ENCODE results near the gene ASB1.

Gene ASB1

GRCh38 chr2:238445409-238446190, 18.9 kb downstream of the ASB1 start:
- DNase-seq (ENCODE audit: low read depth), result no peak

- no peak for DNase-seq (ENCODE audit: low read depth)
Measured at GRCh38 chr2:238446371-238446770, 19.6 kb downstream of the ASB1 start.

- no peak for DNase-seq (ENCODE audit: low read depth)
Measured at GRCh38 chr2:238448031-238448955, 21.6 kb downstream of the ASB1 start.

DNA sequence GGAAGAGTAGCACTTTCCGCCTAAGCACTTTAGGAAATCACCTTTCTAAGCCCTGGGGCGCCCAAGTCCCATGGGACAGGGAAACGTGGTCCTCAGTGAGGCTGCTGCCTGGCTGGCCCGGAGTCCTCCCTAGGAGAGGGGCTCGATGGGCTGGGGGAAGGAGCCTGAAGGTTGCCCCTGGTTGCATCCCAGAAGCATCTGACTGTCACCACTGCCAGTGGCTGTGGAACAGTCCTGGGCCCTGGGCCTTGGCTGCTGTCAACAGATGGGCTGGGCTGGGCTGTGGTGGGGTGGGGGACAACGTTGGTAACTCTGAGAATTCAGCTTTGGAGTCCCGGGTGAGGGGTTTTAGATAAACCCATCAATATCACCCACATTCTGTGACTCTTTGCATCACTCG, 22.5 kb downstream of the ASB1 start:
- DNase-seq (ENCODE audit: low read depth), result no peak

DNA sequence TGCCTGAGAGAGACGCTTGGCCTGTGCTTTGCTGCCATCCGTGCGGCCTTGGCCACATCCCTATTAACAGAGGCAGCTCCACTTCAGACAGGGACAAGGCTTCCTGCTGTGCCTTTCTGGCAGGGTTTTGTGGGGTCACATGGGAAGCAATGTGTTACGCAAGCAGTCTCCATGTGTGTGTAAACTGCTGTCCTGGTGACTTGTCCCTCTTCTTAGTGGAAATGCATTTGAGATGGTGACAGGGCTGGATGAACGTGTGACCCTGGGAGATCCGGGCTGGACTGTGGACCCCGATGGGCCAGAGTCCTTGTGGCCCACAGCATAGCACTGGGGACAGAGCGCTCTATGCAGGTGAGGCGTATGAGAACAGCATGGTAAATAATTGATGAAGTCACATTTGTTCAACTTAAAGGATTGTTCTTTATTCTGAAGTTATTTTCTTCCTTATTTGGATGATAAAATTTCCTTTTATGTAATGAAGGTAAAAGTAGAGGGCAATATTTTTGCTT, 23.2 kb downstream of the ASB1 start:
- no peak for DNase-seq (ENCODE audit: low read depth)

GRCh38 chr2:238450440-238450861, 23.7 kb downstream of the ASB1 start:
- no peak for DNase-seq (ENCODE audit: low read depth)

- no peak for DNase-seq (ENCODE audit: low read depth)
Measured at GRCh38 chr2:238453842-238454241, 27.1 kb downstream of the ASB1 start.

DNA sequence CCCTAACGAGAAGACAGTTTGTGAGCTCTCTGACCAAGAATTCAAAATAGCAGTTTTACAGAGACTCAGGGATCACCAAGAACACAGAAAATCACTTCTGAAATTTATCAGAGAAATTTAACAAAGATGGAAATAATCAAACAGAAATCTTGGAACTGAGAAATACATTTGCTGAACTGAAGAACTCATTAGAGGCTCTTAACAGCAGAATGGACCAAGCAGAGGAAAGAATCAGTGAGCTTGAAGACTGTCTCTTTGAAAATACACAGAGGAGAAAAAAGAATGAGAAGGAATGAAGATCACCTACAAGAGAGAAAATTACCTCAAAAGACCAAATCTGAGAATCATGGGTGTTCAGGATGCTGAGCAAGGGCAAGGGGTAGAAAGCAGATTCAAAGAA, 29.7 kb downstream of the ASB1 start:
- DNase-seq (ENCODE audit: low read depth), result no peak

DNA sequence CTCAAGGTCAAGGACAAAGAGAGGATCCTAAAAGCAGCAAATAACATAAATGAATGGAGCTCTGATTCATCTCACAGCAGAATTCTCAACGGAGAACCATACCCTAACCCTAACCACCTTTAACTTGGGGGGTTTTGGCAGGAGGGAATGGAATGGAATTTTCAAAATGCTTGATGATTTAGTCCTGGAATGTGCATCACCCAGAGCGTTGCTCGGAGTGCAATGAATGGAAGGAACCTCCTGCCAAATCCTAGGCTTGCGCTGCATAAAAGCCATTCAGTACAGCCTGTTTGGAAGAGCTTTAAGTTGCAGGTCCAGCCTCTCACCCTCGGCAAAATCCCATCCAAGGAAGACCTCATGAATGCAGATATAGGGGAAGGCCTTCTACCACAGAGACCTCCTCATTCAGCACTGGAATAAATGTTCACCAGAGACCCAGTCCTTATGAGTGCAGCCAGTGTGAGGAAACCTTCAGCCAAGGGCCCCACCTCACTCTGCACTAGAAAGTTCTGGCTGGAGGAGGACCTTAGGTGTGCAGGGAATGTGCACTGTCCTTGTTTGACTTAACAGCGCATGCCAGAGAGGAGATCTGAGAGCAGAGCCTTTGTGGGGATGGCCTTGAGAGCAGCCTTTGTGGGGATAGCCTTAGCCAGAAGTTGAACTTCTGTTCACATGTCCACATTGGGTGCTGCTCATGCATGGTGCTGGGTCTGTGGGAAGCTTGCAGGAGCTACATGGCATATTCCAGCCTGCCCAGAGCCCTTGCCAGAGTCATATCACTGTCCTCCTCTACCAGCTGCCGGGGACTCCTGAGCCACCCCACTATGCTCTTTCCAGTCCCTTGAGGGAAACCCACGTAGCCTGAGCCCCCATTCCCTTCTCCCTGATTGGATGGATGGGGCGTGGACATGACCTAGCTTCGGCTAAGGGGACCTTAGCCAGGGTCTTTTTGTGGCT, 30.5 kb downstream of the ASB1 start:
- DNase-seq (ENCODE audit: low read depth), result no peak

DNA sequence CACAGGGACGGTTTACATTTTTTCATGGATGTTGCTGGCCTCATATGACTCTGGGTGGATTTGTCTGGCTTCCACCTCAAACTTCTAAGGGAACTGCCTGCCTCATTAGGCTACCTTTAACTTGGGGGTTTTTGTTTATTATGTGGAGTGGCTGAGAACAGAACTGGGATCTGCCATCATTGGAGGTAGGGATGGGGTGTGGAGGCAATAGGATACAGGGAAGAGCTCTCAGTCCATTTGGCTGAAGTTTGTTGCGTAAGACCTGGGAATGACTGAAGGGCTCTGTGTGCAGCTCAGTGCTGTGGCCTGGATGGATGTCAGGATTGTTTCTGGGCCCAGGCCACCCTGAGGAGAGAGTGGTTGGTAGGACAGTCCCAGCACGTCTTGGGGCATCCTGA, 31.2 kb downstream of the ASB1 start:
- no peak for DNase-seq (ENCODE audit: low read depth)

- DNase-seq (ENCODE audit: low read depth), result no peak
Measured at GRCh38 chr2:238458651-238459050, 31.9 kb downstream of the ASB1 start.

DNA sequence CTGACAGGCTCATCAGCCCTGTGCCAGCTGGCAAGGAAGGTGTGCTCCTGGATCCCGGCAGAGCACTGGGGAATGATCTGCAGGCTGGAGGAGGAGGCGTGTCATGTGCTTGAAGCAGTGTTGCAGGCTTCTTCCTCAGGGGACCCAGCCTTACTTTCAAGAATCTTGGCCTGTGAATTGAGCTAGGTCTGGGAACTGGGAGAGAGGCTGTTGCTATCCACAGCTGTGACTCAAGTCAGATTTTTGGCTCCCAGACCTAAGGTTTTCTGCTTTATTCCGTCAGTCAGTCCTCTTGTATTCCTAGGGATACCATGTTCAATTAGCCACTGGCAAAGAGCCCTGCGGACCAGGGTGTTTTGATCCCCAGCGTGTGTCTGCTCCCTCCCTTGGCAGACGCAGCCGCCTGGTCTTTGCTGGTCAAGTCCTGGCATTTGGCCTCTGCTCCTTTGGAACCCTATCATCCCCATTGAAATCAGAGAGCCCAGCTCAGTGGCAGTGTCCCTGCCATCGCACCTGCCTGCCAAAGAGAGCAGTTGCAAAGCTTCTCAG, 32.4 kb downstream of the ASB1 start:
- no peak for DNase-seq (ENCODE audit: low read depth)

DNA sequence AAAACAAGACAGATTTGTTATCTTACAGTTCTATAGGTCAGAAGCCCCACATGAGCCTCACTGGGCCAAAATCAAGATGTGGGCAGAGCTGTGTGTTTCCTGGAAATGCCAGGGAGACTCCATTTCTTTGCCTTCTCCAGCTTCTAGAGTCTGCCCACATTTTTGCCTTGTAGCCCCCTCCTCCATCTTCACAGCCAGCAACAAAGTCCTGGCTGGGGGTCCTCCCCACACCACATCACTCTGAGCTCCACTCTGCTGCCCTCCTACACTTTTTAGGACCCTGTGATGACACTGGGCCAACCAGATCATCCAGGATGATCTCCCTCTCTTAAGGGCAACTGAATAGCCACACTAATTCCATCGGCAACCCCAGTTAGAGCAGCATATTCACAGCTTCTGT, 34.3 kb downstream of the ASB1 start:
- no peak for DNase-seq (ENCODE audit: low read depth)

GRCh38 chr2:238461491-238461890, 34.8 kb downstream of the ASB1 start:
- DNase-seq (ENCODE audit: low read depth), result no peak

DNA sequence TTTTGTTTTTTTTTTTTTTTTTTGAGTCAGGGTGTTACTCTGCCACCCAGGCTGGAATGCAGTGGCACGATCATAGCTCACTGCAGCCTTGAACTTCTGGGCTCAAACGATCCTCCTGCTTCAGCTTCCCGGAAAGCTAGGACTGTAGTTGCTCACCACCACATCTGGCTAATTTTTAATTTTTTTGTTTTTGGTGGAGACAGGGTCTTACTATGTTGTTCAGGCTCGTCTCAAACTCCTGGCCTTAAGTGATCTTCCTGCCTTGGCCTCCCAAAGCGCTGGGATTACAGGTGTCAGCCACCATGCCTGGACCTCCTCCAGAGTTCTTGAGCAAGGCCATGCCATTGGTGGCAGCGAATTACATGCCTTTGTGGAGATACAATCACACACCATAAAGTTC, 35.2 kb downstream of the ASB1 start:
- DNase-seq (ENCODE audit: low read depth), result no peak

DNA sequence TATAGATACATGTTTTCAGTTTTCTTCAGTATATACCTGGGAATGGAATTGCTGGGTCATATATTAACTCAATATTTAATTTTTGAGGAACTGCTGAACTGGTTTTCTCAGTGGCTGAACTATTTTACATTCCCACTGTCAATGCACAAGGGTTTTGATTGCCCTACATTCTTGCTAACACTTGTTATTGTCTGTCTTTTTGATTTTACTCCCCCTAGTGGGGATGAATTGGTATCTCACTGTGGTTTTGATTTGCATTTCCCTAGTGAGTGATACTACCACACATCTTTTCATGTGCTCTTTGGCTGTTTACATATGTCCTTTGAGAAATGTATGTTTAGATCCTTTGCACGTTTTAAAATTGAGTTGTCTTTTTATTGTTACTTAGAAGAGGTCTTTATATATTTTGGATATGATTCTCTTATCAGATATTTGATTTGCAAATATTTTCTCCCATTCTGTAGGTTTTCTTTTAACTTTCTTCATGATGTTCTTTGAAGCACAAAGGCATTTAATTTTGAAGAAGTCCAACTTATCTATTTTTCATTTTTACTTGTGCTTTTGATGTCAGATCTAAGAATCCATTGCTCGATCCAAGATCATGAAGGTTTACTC, 36.2 kb downstream of the ASB1 start:
- no peak for DNase-seq (ENCODE audit: low read depth)

DNA sequence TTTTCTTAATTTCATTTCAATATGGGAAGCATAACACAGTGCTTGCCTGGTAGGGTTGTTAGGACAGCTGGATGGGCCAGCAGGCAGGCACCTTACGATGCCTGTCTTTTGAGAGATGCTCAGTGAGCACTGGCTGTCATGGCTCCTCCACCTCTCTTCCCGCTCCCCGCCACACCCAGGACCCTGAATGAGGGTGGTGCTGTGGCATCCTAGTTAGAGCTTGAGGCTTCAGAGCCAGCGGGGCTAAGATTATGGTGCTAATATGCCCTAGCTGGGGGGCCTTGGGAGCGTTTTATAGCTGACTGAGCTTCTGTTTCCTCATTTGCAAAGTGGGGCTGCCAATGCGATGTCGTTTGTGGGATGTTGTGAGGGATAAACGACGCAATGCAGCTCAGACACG, 37.7 kb downstream of the ASB1 start:
- DNase-seq (ENCODE audit: low read depth), result no peak

- no peak for DNase-seq (ENCODE audit: low read depth)
Measured at GRCh38 chr2:238465487-238466242, 38.9 kb downstream of the ASB1 start.

DNA sequence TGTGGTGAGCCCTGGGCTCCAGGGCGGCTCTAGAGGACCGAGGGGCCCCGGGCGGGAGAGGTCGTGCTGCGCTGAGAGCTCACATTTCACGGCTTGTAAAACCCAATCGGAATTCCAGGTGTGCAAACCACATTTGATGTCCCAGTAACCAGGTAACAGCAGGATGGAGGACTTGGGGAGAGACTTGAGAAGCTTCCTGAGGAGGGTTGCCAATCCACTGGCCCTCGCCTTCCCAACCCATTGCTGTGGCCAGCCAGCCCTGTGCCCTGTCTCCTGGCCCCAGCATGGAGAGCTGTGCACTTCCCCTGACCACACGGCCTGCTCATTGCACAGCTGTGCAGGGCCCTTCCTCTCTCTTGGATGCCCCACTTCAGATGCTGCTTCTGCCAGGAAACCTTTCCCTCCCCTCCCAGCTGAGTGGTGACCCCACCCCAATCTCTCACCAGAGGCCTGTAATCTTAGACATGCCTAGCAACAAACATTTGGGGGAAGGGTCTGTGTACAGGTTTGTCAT, 39.6 kb downstream of the ASB1 start:
- no peak for DNase-seq (ENCODE audit: low read depth)

GRCh38 chr2:238467062-238467461, 40.3 kb downstream of the ASB1 start:
- no peak for DNase-seq (ENCODE audit: low read depth)

Data from activated T-cell treated with anti-CD3 and anti-CD28 coated beads for 48 hours (primary cell).